Natural killer cell (primary cell): ENCODE data around the gene PIEZO1. TPM values are rescaled to one million over a fixed set of nuclear protein-coding genes. Genes with fewer than 3 reads are reported as not detected.

Experiments
- ATAC-seq, 3 donors: fragments of 150-1000 bp in 2 of 3; fragments of 200-7000 bp in 1 of 3; cut with Tn5 transposase; 1 replicate in 1 of 3; 2 replicates in 2 of 3; pipeline ENCODE4 v1.10.0; 2021; ENCODE audit warnings: mild to moderate bottlenecking in 2 of 3, moderate library complexity in 2 of 3
- DNase-seq, 2 donors: peaks; one replicate each; pipeline versions ENCODE4 v3.0.0 to v3.0.0-alpha.2; 2013 to 2021; ENCODE audit warnings: mixed read lengths in 1 of 2
- H3K27ac ChIP-seq: one replicate; pipeline ENCODE4 v1.5.1; 2013; ENCODE audit warnings: mild to moderate bottlenecking, low read length
- H3K27me3 ChIP-seq: one replicate; pipeline ENCODE4 v1.6.1; 2013; ENCODE audit warnings: low read length; ENCODE audit not compliant: control insufficient read depth, insufficient read depth
- H3K36me3 ChIP-seq: one replicate; pipeline ENCODE4 v1.6.1; 2013; ENCODE audit warnings: low read length; ENCODE audit not compliant: control insufficient read depth, insufficient read depth
- H3K4me1 ChIP-seq: one replicate; pipeline ENCODE4 v1.6.1; 2013; ENCODE audit warnings: low read length; ENCODE audit not compliant: control insufficient read depth, insufficient read depth
- H3K4me3 ChIP-seq: one replicate; pipeline ENCODE4 v1.5.1; 2013; ENCODE audit warnings: low read length
- H3K9me3 ChIP-seq: one replicate; pipeline ENCODE4 v1.6.1; 2013; ENCODE audit warnings: low read length; ENCODE audit not compliant: control insufficient read depth, insufficient read depth
- H3K27ac Mint-ChIP-seq, 2 donors: one replicate each; pipeline ENCODE4 v1.8.0; 2022; ENCODE audit warnings: mild to moderate bottlenecking in 2 of 2, mixed read lengths in 2 of 2, moderate library complexity in 1 of 2
- H3K27me3 Mint-ChIP-seq, 2 donors: one replicate each; pipeline ENCODE4 v1.8.0; 2022; ENCODE audit warnings: low read depth in 2 of 2, mixed read lengths in 2 of 2
- H3K36me3 Mint-ChIP-seq: one replicate; pipeline ENCODE4 v1.8.0; 2022; ENCODE audit warnings: mixed read lengths
- H3K4me1 Mint-ChIP-seq, 2 donors: one replicate each; pipeline ENCODE4 v1.8.0; 2022; ENCODE audit warnings: mixed read lengths in 2 of 2
- H3K4me3 Mint-ChIP-seq: one replicate; pipeline ENCODE4 v1.8.0; 2022; ENCODE audit warnings: mild to moderate bottlenecking, moderate library complexity, mixed read lengths
- H3K9me3 Mint-ChIP-seq, 2 donors: one replicate each; pipeline ENCODE4 v1.8.0; 2022; ENCODE audit warnings: mixed read lengths in 2 of 2
- CTCF ChIP-seq: fragments of 200-600 bp; IDR thresholded peaks from one replicate; pipeline ENCODE4 v1.8.0; 2022; ENCODE audit warnings: antibody characterized with exemption
- WGBS: methylation state at CpG from one replicate; pipeline ENCODE4 v1.1.7; 2013; ENCODE audit warnings: missing lambda C conversion rate; ENCODE audit not compliant: insufficient coverage; 5-methylcytosine and 5-hydroxymethylcytosine counted together
- intact Hi-C: fragments of 100-400 bp; cut with micrococcal nuclease; formaldehyde crosslinking; loops from one replicate; pipeline ENCODE4 v1.14.2; 2022
- total RNA-seq, 4 donors: library from RNA; stranded (reverse); fragments of 120-200 nt in 1 of 4; gene quantifications; one replicate each; pipeline versions ENCODE4 v1.2.3 to v1.2.4, GENCODE V29; 2013 to 2022

PIEZO1 gene
- total RNA-seq, 3 donors from 2014 or later (not counting 1 experiment from before 2014, with no cell fraction given), result 172 to 197 (median 183) TPM

GRCh38 chr16:88831838-88832237 is 46.8 kb upstream of the PIEZO1 start:
- Mint-ChIP-seq H3K27me3 (no peaks in the 10 kb centered on the region), H3K4me1 (no peaks in the 10 kb centered on the region), H3K27ac (no peak overlapping the region), H3K9me3 (no peaks in the 10 kb centered on the region), H3K36me3 (no peaks in the 10 kb centered on the region), H3K4me3 (no peak overlapping the region)
- Histone ChIP-seq H3K27me3 (no peaks in the 10 kb centered on the region), H3K27ac (no peak overlapping the region), H3K9me3 (no peaks in the 10 kb centered on the region), H3K4me3 (no peak overlapping the region), H3K4me1 (no peaks in the 10 kb centered on the region), H3K36me3 (peaks cover 6% of the 10 kb centered on the region)
- no peak for ATAC-seq
- 94% methylated on average over 13 of the region's 13 CpGs for WGBS
- intact Hi-C loops, result no loop called here
- no peak for DNase-seq
- TF ChIP-seq CTCF, result no peak

- Histone ChIP-seq H3K9me3 (no peaks in the 10 kb centered on the region), H3K27me3 (no peaks in the 10 kb centered on the region), H3K27ac (no peak overlapping the region), H3K4me3 (no peak overlapping the region), H3K36me3 (peaks cover 6% of the 10 kb centered on the region), H3K4me1 (no peaks in the 10 kb centered on the region)
- no peak overlapping the region for H3K4me3 Mint-ChIP-seq
- H3K36me3 Mint-ChIP-seq, result no peaks in the 10 kb centered on the region
- H3K27me3 Mint-ChIP-seq, result no peaks in the 10 kb centered on the region
- H3K4me1 Mint-ChIP-seq, result no peaks in the 10 kb centered on the region
- TF ChIP-seq CTCF, result no peak
- intact Hi-C loops, result no loop called here
- no peaks in the 10 kb centered on the region for H3K9me3 Mint-ChIP-seq
- DNase-seq, result no peak
- no peak for ATAC-seq
- 93% methylated on average over 14 of the region's 14 CpGs for WGBS
- no peak overlapping the region for H3K27ac Mint-ChIP-seq
Measured at GRCh38 chr16:88830783-88831182, 45.8 kb upstream of the PIEZO1 start.

GRCh38 chr16:88830258-88830657 is 45.2 kb upstream of the PIEZO1 start:
- Mint-ChIP-seq H3K27me3 (no peaks in the 10 kb centered on the region), H3K9me3 (no peaks in the 10 kb centered on the region), H3K27ac (no peak overlapping the region), H3K36me3 (no peaks in the 10 kb centered on the region), H3K4me1 (no peaks in the 10 kb centered on the region), H3K4me3 (no peak overlapping the region)
- ATAC-seq (no peak), DNase-seq (no peak)
- H3K4me3 ChIP-seq, result no peak overlapping the region
- intact Hi-C loops, result no loop called here
- no peaks in the 10 kb centered on the region for H3K4me1 ChIP-seq
- H3K36me3 ChIP-seq, result peaks cover 6% of the 10 kb centered on the region
- no peak for TF ChIP-seq CTCF
- H3K27ac ChIP-seq, result no peak overlapping the region
- H3K9me3 ChIP-seq, result no peaks in the 10 kb centered on the region
- H3K27me3 ChIP-seq, result no peaks in the 10 kb centered on the region
- 89% methylated on average over 11 of the region's 11 CpGs for WGBS

- WGBS, result 91% methylated on average over 24 of the region's 24 CpGs
- Histone ChIP-seq H3K9me3 (no peaks in the 10 kb centered on the region), H3K4me3 (no peak overlapping the region), H3K27ac (no peak overlapping the region), H3K27me3 (no peaks in the 10 kb centered on the region), H3K4me1 (no peaks in the 10 kb centered on the region), H3K36me3 (peaks cover 3% of the 10 kb centered on the region)
- H3K4me1 Mint-ChIP-seq, result no peaks in the 10 kb centered on the region
- no peak for TF ChIP-seq CTCF
- no peaks in the 10 kb centered on the region for H3K9me3 Mint-ChIP-seq
- no peak for ATAC-seq
- H3K4me3 Mint-ChIP-seq, result no peak overlapping the region
- H3K36me3 Mint-ChIP-seq, result no peaks in the 10 kb centered on the region
- H3K27ac Mint-ChIP-seq, result no peak overlapping the region
- no peaks in the 10 kb centered on the region for H3K27me3 Mint-ChIP-seq
- intact Hi-C loops, result no loop called here
- DNase-seq, result no peak
Measured at GRCh38 chr16:88828711-88829110, 43.7 kb upstream of the PIEZO1 start.
